Ishikawa (cell line): Measurements from ENCODE around the gene HSPB6.

Experiments
- FOXM1 ChIP-seq: IDR thresholded peaks from 2 replicates; pipeline ENCODE4 v1.6.1; 2012; ENCODE audit warnings: low read depth, borderline replicate concordance
- TAF1 ChIP-seq: IDR thresholded peaks from 2 replicates; pipeline ENCODE4 v1.6.1; 2012; ENCODE audit warnings: low read depth, mild to moderate bottlenecking
- TF ChIP-seq, protein P1 (sequence below): IDR thresholded peaks from 2 replicates; pipeline ENCODE4 v1.6.1; 2012; ENCODE audit warnings: low read depth, mild to moderate bottlenecking
- TF ChIP-seq, protein P2 (sequence below): IDR thresholded peaks from 2 replicates; pipeline ENCODE4 v1.6.1; 2012

- TF ChIP-seq TAF1 = no peak
- no peak for TF ChIP-seq FOXM1
- TF ChIP-seq, protein P1, sequence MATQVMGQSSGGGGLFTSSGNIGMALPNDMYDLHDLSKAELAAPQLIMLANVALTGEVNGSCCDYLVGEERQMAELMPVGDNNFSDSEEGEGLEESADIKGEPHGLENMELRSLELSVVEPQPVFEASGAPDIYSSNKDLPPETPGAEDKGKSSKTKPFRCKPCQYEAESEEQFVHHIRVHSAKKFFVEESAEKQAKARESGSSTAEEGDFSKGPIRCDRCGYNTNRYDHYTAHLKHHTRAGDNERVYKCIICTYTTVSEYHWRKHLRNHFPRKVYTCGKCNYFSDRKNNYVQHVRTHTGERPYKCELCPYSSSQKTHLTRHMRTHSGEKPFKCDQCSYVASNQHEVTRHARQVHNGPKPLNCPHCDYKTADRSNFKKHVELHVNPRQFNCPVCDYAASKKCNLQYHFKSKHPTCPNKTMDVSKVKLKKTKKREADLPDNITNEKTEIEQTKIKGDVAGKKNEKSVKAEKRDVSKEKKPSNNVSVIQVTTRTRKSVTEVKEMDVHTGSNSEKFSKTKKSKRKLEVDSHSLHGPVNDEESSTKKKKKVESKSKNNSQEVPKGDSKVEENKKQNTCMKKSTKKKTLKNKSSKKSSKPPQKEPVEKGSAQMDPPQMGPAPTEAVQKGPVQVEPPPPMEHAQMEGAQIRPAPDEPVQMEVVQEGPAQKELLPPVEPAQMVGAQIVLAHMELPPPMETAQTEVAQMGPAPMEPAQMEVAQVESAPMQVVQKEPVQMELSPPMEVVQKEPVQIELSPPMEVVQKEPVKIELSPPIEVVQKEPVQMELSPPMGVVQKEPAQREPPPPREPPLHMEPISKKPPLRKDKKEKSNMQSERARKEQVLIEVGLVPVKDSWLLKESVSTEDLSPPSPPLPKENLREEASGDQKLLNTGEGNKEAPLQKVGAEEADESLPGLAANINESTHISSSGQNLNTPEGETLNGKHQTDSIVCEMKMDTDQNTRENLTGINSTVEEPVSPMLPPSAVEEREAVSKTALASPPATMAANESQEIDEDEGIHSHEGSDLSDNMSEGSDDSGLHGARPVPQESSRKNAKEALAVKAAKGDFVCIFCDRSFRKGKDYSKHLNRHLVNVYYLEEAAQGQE = no peak
- TF ChIP-seq, protein P2, sequence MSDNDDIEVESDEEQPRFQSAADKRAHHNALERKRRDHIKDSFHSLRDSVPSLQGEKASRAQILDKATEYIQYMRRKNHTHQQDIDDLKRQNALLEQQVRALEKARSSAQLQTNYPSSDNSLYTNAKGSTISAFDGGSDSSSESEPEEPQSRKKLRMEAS = no peak
Observed at GRCh38 chr19:35714601-35715354, 42.1 kb downstream of the HSPB6 start.
